Heart left ventricle (tissue), 13 donors: ENCODE measurements around the gene TUBA8.

Experiments used
- POLR2A ChIP-seq, 2 donors: fragments of 450-650 bp; IDR thresholded peaks; one replicate each; pipeline ENCODE4 v1.6.1; 2017; ENCODE audit warnings: antibody characterized with exemption in 2 of 2, mild to moderate bottlenecking in 2 of 2, moderate library complexity in 2 of 2
- TF ChIP-seq, protein P1 (sequence below), 12 donors: fragments of 200-600 bp; sonication (generic) in 4 of 12; IDR thresholded peaks; one replicate each; pipeline versions ENCODE4 v1.5.0 to v1.8.0; 2018 to 2022; ENCODE audit warnings: antibody characterized with exemption in 12 of 12, mild to moderate bottlenecking in 5 of 12
- donor health status: ischemic (EF 13 %, LVEDD 7.1; RV severe dilation, severe dysfunction).
- donor health status: DM: no; HTN: yes; CAD: no.
- donor health status: DM: no; HTN: no; CAD: no.
- donor health status: ischemic (EF 25% LVEDD 6.9; RV normal size, moderate dysfunction).
- donor health status: ischemic (EF 25% LVEDD 5.7; RV mildly dilated, moderate dysfunction).
- donor health status: ischemic (EF 35%, LVEDD 5.7; RV mildly dilated, moderate dysfunction).
- donor health status: nonischemic (EF 11% LVEDD 7.7; RV severe dilation, severe dysfunction).
- donor health status: DM: yes; HTN: yes; CAD: no.
- donor health status: PGD.
- donor health status: ischemic (EF 29% LVEDD 5.4; RV normal size, mild dysfunction).
- donor health status: nonischemic (EF 23%, LVEDD 6.1; RV moderate dilation, normal function).

DNA sequence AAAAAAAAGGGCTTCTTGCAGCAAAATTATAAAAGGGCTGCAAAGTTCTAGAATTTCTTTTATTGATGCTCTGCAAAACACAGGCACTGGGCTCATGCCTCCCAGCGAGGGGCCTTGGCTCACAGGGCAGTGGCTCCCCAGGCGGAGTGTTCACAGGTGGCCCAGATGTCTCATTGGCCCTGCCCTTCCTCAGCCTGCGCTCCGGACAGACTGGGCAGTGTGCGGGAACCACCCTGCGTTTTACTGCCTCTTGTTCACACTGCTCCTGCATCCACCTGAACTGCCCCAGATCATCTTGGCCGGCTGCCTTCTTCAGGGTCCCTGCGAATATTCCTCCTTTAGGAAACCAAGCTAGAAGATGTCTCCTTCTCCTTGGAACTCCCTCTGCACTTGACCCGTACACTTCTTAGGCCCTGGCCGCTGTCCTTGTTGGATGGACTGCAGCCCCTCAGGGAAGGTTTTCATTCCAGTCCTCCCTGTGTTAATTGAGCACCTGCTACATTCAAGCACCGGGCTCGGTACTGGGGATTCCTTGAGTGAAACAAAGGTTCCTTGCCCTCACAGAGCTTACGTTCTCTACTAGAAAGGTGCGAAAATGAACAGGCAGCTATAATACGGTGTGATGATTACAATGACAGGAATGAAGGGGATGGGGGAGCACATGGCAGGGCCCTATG, 4.5 kb downstream of the TUBA8 start:
- TF ChIP-seq, protein P1, sequence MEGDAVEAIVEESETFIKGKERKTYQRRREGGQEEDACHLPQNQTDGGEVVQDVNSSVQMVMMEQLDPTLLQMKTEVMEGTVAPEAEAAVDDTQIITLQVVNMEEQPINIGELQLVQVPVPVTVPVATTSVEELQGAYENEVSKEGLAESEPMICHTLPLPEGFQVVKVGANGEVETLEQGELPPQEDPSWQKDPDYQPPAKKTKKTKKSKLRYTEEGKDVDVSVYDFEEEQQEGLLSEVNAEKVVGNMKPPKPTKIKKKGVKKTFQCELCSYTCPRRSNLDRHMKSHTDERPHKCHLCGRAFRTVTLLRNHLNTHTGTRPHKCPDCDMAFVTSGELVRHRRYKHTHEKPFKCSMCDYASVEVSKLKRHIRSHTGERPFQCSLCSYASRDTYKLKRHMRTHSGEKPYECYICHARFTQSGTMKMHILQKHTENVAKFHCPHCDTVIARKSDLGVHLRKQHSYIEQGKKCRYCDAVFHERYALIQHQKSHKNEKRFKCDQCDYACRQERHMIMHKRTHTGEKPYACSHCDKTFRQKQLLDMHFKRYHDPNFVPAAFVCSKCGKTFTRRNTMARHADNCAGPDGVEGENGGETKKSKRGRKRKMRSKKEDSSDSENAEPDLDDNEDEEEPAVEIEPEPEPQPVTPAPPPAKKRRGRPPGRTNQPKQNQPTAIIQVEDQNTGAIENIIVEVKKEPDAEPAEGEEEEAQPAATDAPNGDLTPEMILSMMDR (IDR thresholded peaks at IDR 0.05): no peak
- TF ChIP-seq POLR2A (IDR thresholded peaks at IDR 0.05): no peak
